Endothelial cell of umbilical vein (primary cell): ENCODE data around the gene PCDHA9. TPM values are rescaled to one million over a fixed set of nuclear protein-coding genes. Genes with fewer than 3 reads are reported as not detected.

Source experiments
- BruUV-seq: library from RNA; stranded (reverse); fragments of 400-500 nt; replicated peaks from 2 replicates; lab custom pipeline; 2021; lab: Mats Ljungman, UMichigan
- CTCF ChIA-PET: fragments of 300-600, 350-600 bp; sonication (Branson Sonifier 250); formaldehyde crosslinking; loops from one replicate; lab custom pipeline; 2021; ENCODE audit warnings: antibody characterized with exemption, inconsistent platforms; lab: Charles Lee
- POLR2A ChIA-PET: fragments of 300-600, 350-600 bp; sonication (Branson Sonifier 250); formaldehyde crosslinking; loops from one replicate; lab custom pipeline; 2021; ENCODE audit warnings: antibody characterized with exemption, inconsistent platforms; lab: Charles Lee
- DNase-seq: peaks from one replicate; pipeline ENCODE4 v3.0.0-alpha.2; 2011; ENCODE audit warnings: low read depth, low spot score
- FAIRE-seq: peaks from 2 replicates; lab custom pipeline; 2011; peaks lifted over from hg19 to GRCh38; lab: Jason Lieb, UNC
- H2AFZ ChIP-seq: 2 replicates; pipeline ENCODE4 v1.6.0; 2012; ENCODE audit warnings: low read depth, low read length, control low read depth, inconsistent platforms
- H3K27ac ChIP-seq: 2 replicates; pipeline ENCODE4 v1.5.1; 2011; ENCODE audit warnings: low read depth, mild to moderate bottlenecking, control low read depth, low read length, moderate library complexity; ENCODE audit not compliant: insufficient read depth
- H3K27me3 ChIP-seq, 2 experiments: 2 replicates each; pipeline versions ENCODE4 v1.6.0 to v1.6.1; 2011; ENCODE audit warnings: low read length in 2 of 2, mixed read lengths in 1 of 2; ENCODE audit not compliant: control insufficient read depth in 2 of 2, insufficient read depth in 2 of 2
- H3K36me3 ChIP-seq, 2 experiments: 2 replicates in 1 of 2; 3 replicates in 1 of 2; pipeline ENCODE4 v1.5.1; 2011; ENCODE audit warnings: low read length in 2 of 2, mild to moderate bottlenecking in 1 of 2, moderate library complexity in 1 of 2; ENCODE audit not compliant: control insufficient read depth in 2 of 2, insufficient read depth in 2 of 2; ENCODE audit errors: extremely low read depth in 1 of 2
- H3K4me1 ChIP-seq: 3 replicates; pipeline ENCODE4 v1.5.1; 2011; ENCODE audit warnings: mild to moderate bottlenecking, low read length; ENCODE audit not compliant: control insufficient read depth, insufficient read depth; ENCODE audit errors: extremely low read depth
- H3K4me2 ChIP-seq: 2 replicates; pipeline ENCODE4 v1.6.1; 2011; ENCODE audit warnings: low read length, control low read depth, mixed read lengths; ENCODE audit not compliant: insufficient read depth
- H3K4me3 ChIP-seq, 3 experiments: fragments of 200-600 bp in 1 of 3; sonication (generic), shearing (Covaris generic) in 1 of 3; replicated peaks in 1 of 3; 2 replicates each; pipeline ENCODE4 v1.5.1; 2011 to 2016; ENCODE audit warnings: control low read depth in 3 of 3, low read length in 3 of 3, mild to moderate bottlenecking in 2 of 3, inconsistent platforms in 1 of 3, low read depth in 1 of 3, moderate library complexity in 1 of 3; ENCODE audit not compliant: insufficient read depth in 1 of 3
- H3K79me2 ChIP-seq: 2 replicates; pipeline ENCODE4 v1.6.0; 2012; ENCODE audit warnings: low read length, inconsistent platforms; ENCODE audit not compliant: control insufficient read depth, insufficient read depth
- H3K9ac ChIP-seq: replicated peaks from 2 replicates; pipeline ENCODE3; 2011; ENCODE audit warnings: low read length, control low read depth; ENCODE audit not compliant: insufficient read depth; ENCODE audit errors: extremely low read depth
- H3K9me1 ChIP-seq: replicated peaks from 3 replicates; pipeline ENCODE4 v1.6.0; 2011; ENCODE audit warnings: mild to moderate bottlenecking, low read length; ENCODE audit not compliant: control insufficient read depth, insufficient read depth; ENCODE audit errors: extremely low read depth
- H3K9me3 ChIP-seq: replicated peaks from 2 replicates; pipeline ENCODE4 v1.5.1; 2012; ENCODE audit warnings: low read length, inconsistent platforms; ENCODE audit not compliant: control insufficient read depth, insufficient read depth
- H4K20me1 ChIP-seq: replicated peaks from 2 replicates; pipeline ENCODE3; 2011; ENCODE audit warnings: mild to moderate bottlenecking, low read length; ENCODE audit not compliant: control insufficient read depth, insufficient read depth; ENCODE audit errors: extremely low read depth
- EZH2 ChIP-seq: IDR thresholded peaks from 2 replicates; pipeline ENCODE4 v1.6.1; 2012; ENCODE audit warnings: borderline replicate concordance, low read depth, mild to moderate bottlenecking, moderate library complexity, low read length, inconsistent platforms; ENCODE audit not compliant: severe bottlenecking
- FOS ChIP-seq: IDR thresholded peaks from 2 replicates; pipeline ENCODE4 v1.6.1; 2011; ENCODE audit warnings: mild to moderate bottlenecking, low read length, moderate library complexity, borderline replicate concordance; ENCODE audit not compliant: insufficient read depth
- GATA2 ChIP-seq: IDR thresholded peaks from 2 replicates; pipeline ENCODE4 v1.7.0; 2011; ENCODE audit warnings: low read depth, mild to moderate bottlenecking, moderate library complexity, mixed read lengths, low read length; ENCODE audit not compliant: insufficient read length, insufficient read depth
- JUN ChIP-seq: IDR thresholded peaks from 2 replicates; pipeline ENCODE4 v1.6.1; 2011; ENCODE audit warnings: borderline replicate concordance, low read depth; ENCODE audit not compliant: insufficient read length, insufficient read depth
- POLR2A ChIP-seq: IDR thresholded peaks from 2 replicates; pipeline ENCODE4 v1.6.1; 2012; ENCODE audit warnings: low read depth, mild to moderate bottlenecking, control low read depth, low read length
- dilution Hi-C: fragments of 300-500 bp; cut with MboI; formaldehyde crosslinking; loops from one replicate; pipeline ENCODE4 v1.15.0; 2019; ENCODE audit warnings: low sequenced_read_pairs; ENCODE audit not compliant: extremely low pct_ligation_motif_present
- intact Hi-C: fragments of 100-400 bp; cut with micrococcal nuclease; formaldehyde crosslinking; loops from one replicate; pipeline ENCODE4 v1.10.0; 2022
- polyA plus RNA-seq, 4 experiments: library from polyadenylated mRNA; depleted of rRNA in 3 of 4; stranded (reverse) in 3 of 4; unstranded in 1 of 4; fragments of >200 nt; gene quantifications; 2 replicates each; pipeline versions ENCODE4 v1.2.1 to v1.2.3, GENCODE V29; 2011 to 2012; ENCODE audit warnings: missing spikeins in 1 of 4
- total RNA-seq: library from RNA; stranded (reverse); gene quantifications from 2 replicates; pipeline ENCODE4 v1.2.3, GENCODE V29; 2021
- TF ChIP-seq, protein P1 (sequence below), 2 donors: IDR thresholded peaks; 1 replicate in 1 of 2; 2 replicates in 1 of 2; pipeline ENCODE4 v1.5.1; 2011; ENCODE audit warnings: low read length in 2 of 2, mild to moderate bottlenecking in 2 of 2, moderate library complexity in 2 of 2, control low read depth in 1 of 2, inconsistent platforms in 1 of 2, low read depth in 1 of 2; ENCODE audit not compliant: insufficient read depth in 1 of 2; ENCODE audit errors: extremely low read depth in 1 of 2
- TF ChIP-seq, protein P2 (sequence below): IDR thresholded peaks from 2 replicates; pipeline ENCODE4 v1.6.1; 2011; ENCODE audit not compliant: insufficient read depth, insufficient read length

Gene PCDHA9
- total and polyA plus RNA-seq, 2 donors (not counting 3 experiments of a cell fraction or from before 2014, with no cell fraction given): not detected

DNA sequence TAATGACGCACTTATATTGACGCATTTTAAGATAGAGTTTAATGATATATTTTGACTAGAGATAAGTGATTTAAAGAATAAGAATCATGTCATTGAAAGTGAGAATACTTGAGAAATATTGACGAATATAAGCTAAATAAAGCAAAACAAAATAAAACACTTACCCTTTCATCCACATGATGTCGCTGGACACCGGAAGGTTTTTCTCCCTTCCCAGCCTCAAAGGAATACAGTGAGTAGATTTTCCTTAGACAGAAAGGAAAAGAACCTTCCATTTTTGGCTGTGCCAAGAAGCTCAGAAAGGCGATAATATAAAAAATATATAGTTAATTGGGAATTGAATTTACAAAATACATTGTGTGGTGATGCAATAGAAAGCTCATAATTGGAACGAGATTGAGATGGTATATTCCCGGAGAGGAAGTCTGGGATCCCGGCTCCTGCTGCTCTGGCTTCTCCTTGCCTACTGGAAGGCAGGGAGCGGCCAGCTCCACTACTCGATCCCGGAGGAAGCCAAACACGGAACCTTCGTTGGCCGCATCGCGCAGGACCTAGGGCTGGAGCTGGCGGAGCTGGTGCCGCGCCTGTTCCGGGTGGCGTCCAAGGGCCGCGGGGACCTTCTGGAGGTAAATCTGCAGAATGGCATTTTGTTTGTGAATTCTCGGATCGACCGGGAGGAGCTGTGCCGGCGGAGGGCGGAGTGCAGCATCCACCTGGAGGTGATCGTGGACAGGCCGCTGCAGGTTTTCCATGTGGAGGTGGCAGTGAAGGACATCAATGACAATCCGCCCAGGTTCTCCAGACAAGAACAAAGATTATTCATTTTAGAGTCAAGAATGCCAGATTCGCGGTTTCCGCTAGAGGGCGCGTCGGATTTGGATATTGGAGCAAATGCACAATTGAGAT lies 26.6 kb upstream of the PCDHA9 start, which contains the start of gene PCDHA5:
PCDHA5 (plus strand) TSS at position 239 of the 906 bp plus-strand sequence.
- peak; percentile 38 for DNase-seq
- no TSS peak for BruUV-seq
- intact Hi-C loops: loop anchor here (1.0 kb wide), 1 partner anchor 220 kb away; no protein-coding TSS in a partner anchor
- CTCF ChIA-PET: interaction anchor here (1.0 kb wide), 1 partner anchor 16 kb away, joined by 3 read pairs; no protein-coding TSS in a partner anchor
- Histone ChIP-seq H3K4me3 (no peak within 1 kb of the TSS), H2AFZ (no peak within 1 kb of the TSS), H3K36me3 (no peaks in the 10 kb centered on the region), H3K27me3 (no peaks in the 10 kb centered on the region), H3K9me3 (no peaks in the 10 kb centered on the region), H3K27ac (no peak within 1 kb of the TSS), H3K4me1 (no peaks in the 10 kb centered on the region), H4K20me1 (no peaks in the 10 kb centered on the region), H3K9ac (no peak within 1 kb of the TSS), H3K79me2 (no peaks in the 10 kb centered on the region), H3K9me1 (no peaks in the 10 kb centered on the region), H3K4me2 (no peak within 1 kb of the TSS)
- TF ChIP-seq, protein P1, sequence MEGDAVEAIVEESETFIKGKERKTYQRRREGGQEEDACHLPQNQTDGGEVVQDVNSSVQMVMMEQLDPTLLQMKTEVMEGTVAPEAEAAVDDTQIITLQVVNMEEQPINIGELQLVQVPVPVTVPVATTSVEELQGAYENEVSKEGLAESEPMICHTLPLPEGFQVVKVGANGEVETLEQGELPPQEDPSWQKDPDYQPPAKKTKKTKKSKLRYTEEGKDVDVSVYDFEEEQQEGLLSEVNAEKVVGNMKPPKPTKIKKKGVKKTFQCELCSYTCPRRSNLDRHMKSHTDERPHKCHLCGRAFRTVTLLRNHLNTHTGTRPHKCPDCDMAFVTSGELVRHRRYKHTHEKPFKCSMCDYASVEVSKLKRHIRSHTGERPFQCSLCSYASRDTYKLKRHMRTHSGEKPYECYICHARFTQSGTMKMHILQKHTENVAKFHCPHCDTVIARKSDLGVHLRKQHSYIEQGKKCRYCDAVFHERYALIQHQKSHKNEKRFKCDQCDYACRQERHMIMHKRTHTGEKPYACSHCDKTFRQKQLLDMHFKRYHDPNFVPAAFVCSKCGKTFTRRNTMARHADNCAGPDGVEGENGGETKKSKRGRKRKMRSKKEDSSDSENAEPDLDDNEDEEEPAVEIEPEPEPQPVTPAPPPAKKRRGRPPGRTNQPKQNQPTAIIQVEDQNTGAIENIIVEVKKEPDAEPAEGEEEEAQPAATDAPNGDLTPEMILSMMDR (IDR thresholded peaks at IDR 0.05; ENCODE audit: extremely low read depth in 1 of 2, insufficient read depth in 1 of 2, low read depth in 1 of 2, low read length in 2 of 2): peak; percentile 49 to 59
- no peak for TF ChIP-seq POLR2A
- dilution Hi-C loops: no loop called here
- FAIRE-seq: peak; percentile 78
- POLR2A ChIA-PET: no interaction called here

DNA sequence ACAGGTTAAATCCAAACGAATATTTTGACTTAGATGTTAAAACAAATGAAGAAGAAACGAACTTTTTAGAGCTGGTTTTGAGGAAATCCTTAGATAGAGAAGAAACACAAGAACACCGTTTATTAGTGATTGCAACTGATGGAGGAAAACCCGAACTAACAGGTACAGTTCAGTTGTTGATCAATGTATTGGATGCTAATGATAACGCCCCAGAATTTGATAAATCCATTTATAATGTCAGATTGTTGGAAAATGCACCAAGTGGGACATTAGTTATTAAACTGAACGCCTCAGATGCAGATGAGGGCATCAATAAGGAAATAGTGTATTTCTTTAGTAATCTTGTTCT lies 25.9 kb upstream of the PCDHA9 start:
- no peaks in the 10 kb centered on the region for H4K20me1 ChIP-seq
- BruUV-seq: no TSS peak
- no peaks in the 10 kb centered on the region for H3K9me1 ChIP-seq
- TF ChIP-seq GATA2: no peak
- no peak for TF ChIP-seq FOS
- TF ChIP-seq EZH2: no peak
- TF ChIP-seq JUN: no peak
- TF ChIP-seq, protein P1 (IDR thresholded peaks at IDR 0.05; ENCODE audit: extremely low read depth in 1 of 2, insufficient read depth in 1 of 2, low read depth in 1 of 2, low read length in 2 of 2): no peak
- TF ChIP-seq, protein P2, sequence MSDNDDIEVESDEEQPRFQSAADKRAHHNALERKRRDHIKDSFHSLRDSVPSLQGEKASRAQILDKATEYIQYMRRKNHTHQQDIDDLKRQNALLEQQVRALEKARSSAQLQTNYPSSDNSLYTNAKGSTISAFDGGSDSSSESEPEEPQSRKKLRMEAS: no peak
- no peak overlapping the region for H3K4me2 ChIP-seq
- DNase-seq: no peak
- no peaks in the 10 kb centered on the region for H3K36me3 ChIP-seq
- ChIA-PET CTCF (no interaction called here), POLR2A (no interaction called here)
- H3K27ac ChIP-seq: no peak overlapping the region
- intact Hi-C loops: loop anchor here (1.0 kb wide), 1 partner anchor 219 kb away; no protein-coding TSS in a partner anchor
- H3K9me3 ChIP-seq: no peaks in the 10 kb centered on the region
- no peak overlapping the region for H2AFZ ChIP-seq
- no peaks in the 10 kb centered on the region for H3K79me2 ChIP-seq
- dilution Hi-C loops: no loop called here
- H3K4me3 ChIP-seq: no peak overlapping the region
- no peaks in the 10 kb centered on the region for H3K27me3 ChIP-seq
- no peak for FAIRE-seq
- no peaks in the 10 kb centered on the region for H3K4me1 ChIP-seq
- H3K9ac ChIP-seq: no peak overlapping the region
